ENCODE data around the gene SNX27. TPM values are rescaled to one million over a fixed set of nuclear protein-coding genes. Genes with fewer than 3 reads are reported as not detected.
A peak's percentile ranks its signal among the peaks of the same experiment; 100 is the strongest.
"Not testable (repeated sequence)": the region's sequence is repeated elsewhere in the genome, so short reads cannot be mapped to it uniquely, and the experiment has no call there.

The SNX27 gene
- total RNA-seq, 1 experiment from 2014 or later, result 23.7 TPM

DNA sequence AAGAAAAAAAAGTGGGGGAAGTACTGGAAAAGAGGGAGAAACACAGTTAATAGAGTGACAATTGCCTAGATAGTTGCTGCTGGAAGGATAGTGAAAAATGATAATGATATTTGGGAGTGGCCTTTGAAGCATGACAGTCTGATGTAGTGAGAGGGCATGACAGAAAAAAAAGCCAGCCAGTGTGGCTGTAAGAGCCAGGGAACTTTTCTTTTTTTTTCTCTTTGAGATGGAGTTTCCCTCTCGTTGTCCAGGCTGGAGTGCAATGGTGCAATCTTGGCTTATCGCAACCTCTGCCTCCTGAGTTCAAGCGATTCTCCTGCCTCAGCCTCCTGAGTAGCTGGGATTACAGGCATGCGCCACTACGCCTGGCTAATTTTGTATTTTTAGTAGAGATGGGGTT is 9.3 kb upstream of the SNX27 start:
- DNase-seq (ENCODE audit: low spot score), result not testable (repeated sequence)

DNA sequence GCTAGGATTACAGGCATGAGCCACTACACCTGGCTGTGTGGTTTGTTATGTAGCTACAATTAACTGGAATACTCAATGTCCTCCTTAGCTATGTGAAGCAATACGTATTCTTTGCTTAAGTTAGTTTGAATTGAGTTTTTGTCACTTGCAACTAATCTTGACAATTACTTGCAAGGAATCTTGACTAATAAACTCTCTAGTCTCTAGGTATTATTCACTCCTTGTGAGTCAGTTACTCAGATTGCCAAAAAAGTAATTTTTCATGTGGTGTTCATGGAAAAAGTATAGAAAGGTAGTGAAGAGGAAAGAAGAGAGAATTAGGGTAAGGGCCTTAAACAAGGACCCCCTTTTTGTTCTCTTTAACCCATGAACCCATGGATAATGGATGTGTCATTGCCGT is 7.6 kb upstream of the SNX27 start:
- no peak for DNase-seq (ENCODE audit: low spot score)

DNA sequence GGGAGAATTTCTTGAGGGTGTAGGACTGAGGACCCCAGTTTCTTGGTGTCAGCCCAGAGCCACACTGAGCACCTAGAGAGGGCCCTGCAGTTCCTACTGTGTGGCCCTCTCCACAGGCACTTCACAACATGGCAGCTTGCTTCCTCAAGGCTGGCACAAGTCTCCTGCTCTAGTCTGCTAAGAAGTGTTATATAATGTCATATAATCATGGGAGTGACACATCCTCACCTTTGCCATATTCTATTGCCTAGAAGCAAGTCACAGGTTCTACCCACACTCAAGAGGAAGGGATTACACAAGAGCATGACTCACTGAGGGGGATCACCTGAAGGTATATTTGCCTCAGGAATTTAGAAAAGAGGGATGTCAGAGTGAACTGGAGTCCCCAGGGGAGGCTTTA is 5.5 kb upstream of the SNX27 start:
- DNase-seq (ENCODE audit: low spot score), result peak; percentile 88

DNA sequence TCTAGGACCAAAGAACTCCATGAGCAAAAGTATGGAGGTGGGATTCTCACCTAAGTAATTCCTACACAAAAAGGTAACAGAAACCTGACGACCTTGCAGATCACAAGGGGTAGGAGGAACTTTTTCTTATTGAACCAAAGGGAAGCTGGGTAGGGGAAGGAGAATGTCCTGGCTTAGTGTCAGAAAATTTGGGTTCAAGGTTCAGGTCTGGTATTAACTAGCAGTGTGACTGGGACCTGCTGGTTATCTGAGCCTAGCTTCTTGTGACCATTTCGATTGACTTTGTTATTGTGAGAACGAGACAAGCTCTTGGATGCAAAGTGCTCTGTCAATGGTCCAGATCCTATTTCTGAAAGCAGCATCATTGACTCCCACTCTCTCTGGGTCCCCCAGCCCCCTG is 5.0 kb upstream of the SNX27 start:
- DNase-seq (ENCODE audit: low spot score), result no peak

DNA sequence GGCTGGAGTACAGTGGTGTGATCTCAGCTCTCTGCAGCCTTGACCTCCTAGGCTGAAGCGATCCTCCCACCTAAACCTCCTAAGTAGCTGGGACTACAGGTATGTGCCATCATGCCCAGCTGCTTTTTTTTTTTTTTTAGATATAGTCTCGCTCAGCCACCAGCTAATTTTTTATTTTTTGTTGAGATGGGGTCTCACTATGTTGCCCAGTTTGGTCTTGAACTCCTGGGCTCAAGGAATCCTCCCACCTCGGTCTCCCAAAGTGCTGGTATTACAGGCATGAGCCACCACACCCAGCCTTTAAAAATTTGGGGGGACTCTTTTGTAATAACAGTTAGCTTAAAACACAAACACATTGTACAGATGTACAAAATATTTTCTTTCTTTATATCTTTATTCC is 1.7 kb upstream of the SNX27 start:
- DNase-seq (ENCODE audit: low spot score), result no peak

DNA sequence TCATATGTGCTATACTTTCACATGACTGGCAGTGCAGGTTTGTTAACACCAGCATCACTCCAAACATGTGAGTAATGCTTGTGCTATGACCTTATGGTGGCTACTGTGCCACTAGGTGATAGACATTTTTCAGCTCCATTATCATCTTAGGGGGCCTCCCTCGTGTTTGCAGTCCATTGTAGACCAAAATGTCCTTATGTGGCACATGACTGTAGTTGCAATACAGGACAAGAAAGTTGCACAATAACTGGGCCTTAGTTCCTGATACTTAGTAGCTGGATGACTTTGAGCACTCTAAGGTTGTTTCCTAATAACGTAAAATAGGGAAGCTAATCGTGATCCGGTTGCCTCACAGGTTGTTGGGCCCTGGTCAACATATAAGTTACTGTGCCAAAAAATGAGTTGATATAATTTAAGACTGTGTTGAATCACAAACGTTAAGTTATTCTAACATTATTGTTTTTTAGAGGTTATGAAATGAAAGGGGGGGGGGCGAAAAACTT is 511 bp upstream of the SNX27 start:
- peak; percentile 49 for DNase-seq (ENCODE audit: low spot score)

DNA sequence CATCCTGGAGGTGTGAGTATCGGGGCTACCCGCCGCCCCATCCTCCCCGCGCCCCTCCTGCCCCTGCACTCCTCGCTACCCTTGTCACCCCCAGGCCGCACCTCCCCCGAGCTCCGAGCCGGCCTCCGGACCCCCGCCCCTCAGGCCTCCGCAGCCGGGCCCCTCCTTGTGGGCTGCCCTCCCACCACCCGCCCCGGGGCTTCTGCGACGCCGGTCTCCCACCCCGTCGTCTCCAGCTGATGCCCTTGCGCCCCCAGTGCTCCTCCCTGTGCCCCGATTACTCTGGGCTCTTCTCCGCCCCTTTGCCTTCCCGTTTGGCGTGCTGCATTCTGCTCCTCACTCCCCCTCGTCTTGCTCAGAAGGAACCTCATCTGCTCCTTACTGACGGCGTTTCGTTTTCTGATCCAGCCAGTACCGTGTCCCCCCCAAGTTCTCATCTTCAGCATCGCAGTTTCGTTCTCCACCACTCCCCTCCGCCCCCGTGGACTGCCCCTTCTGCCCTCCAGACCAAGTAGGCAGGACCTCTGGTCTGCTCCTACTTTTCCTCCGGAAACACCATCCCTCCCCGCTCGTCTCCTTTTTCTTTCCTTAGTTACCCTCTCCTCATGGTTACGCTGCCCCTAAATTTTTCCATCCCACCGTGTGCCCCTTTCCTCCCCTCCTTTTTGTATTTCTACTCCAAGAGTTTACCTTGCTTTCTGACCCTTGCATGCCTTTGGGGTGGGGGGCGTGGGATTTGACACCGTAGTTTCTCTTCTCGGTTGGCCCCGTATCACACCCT is 841 bp downstream of the SNX27 start:
- peak; percentile 37 for DNase-seq (ENCODE audit: low spot score)

DNA sequence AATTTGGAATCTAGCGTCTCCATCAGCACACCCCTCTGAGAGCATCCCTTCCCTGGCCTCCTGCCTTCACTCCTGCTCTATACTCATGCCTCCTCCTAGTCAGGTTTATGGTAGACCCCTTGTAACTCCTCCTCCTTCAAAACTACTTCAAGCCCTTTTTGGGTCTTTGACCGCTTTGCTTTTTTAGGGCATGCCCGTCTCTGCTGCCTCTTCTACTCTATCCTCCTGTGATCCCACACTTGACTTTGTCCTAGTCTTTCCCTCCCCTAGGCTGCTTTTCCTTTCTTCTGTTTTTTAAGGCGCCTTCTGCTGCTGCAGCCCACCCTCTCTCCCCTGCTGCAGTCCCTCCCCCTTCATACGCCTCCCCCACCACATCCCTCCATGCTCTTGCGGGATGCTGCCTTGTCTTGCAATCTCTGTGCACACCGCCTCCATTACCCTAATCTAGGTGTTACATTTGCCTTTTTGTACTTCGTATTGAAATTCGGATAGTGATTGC is 1.5 kb downstream of the SNX27 start:
- no peak for DNase-seq (ENCODE audit: low spot score)

DNA sequence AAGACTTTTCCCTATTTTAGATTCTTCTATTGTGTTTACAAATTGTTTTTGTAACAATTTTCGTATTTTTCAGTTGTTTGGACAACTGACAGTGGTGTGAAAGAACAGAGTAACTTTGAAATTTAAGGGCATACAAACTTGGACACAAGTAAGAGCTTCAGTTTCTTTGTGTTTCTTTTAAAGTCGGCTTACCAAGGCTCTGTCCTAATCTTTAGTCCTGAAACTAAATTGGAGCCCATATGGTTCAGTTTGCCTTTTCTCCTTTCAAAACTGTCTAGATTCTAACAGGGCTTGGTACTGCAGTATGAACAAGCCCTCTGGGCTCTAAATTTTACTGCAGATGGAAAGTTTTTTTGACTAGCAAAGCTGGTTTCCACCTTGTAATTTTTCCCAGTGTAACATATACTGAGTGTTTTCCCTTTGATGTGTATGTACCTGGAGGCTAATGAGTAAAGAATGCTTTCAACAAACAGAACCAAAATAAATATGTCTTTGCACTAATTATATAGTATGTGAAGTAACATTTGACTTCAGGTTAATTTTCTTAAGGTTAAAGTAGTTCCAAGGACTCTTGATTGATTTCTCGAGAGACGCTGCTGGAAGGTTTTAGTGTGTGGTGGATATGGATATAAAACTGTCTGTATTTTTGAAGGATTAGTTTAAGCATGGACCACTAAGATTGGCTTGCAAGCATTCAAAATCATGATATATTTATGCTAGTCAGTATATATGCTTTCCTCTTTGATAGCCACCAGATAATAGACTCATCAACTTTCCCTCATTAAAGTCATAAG is 4.1 kb downstream of the SNX27 start:
- DNase-seq (ENCODE audit: low spot score), result no peak

DNA sequence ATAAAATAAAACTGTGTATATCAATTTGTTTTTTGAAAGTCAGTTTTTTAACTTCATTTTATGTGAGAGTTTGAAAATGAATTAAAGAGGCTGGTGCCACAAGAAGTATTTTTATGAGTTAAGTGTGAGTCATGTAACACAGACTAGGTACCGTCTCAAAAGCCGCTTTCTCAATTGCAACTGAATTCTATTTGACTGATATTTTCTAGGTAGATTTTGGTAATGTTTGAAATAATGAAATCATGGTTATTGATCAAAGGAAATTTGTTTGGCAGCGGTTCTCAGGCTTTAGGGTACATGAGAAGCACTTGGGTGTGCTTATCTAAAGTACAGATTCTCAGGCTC is 4.6 kb downstream of the SNX27 start:
- DNase-seq (ENCODE audit: low spot score), result peak; percentile 69

DNA sequence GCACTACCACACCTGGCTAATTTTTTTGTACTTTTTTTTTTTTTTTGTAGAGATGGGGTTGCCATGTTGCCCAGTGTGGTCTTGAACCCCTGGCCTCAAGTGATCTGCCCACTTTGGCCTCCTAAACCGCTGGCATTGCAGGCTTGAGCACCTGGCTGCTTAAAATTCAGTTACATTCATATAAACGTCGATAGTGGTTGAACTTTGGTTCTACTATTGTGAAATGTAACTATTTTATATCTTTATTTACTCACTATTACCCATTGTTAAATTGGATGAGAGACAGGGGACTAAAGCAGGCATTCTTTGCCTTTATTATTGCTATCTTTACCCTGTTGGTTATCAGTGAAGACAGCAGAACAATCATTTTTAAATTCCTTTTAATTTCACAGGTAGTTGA is 6.2 kb downstream of the SNX27 start:
- DNase-seq (ENCODE audit: low spot score), result no peak

DNA sequence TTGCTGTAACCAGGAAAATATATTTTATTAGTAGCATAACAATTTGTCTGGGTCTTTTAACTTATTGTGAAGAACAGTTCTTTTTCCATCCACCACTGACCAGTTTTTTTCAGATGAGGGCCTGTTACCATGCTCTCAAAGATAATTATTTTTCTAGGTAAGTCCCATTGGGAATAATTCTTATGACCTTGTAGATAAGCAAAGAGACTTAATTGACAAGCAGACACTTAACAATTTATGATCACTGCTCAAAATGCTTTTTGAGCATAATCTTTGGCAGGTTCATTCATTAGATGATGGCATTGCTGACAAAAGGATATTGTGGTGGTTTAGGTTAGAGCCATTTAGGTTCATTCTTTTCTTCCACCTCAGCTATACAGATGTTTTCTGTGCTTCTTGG is 6.6 kb downstream of the SNX27 start:
- no peak for DNase-seq (ENCODE audit: low spot score)

DNA sequence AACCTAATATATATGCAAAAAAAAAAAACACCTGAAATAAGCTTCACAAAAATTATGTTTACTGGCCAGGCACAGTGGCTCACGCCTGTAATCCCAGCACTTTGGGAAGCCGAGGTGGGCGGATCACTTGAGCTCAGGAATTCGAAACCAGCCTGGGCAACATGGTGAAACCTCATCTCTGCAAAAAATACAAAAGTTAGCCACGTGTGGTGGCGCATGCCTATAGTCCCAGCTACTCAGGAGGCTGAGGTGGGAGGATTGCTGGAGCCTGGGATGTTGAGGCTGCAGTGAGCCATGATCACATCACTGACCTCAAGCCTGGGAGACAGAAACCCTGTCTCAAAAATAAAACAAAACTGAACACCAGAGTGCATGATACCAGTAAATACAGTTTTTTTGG is 7.1 kb downstream of the SNX27 start:
- not testable (repeated sequence) for DNase-seq (ENCODE audit: low spot score)

DNA sequence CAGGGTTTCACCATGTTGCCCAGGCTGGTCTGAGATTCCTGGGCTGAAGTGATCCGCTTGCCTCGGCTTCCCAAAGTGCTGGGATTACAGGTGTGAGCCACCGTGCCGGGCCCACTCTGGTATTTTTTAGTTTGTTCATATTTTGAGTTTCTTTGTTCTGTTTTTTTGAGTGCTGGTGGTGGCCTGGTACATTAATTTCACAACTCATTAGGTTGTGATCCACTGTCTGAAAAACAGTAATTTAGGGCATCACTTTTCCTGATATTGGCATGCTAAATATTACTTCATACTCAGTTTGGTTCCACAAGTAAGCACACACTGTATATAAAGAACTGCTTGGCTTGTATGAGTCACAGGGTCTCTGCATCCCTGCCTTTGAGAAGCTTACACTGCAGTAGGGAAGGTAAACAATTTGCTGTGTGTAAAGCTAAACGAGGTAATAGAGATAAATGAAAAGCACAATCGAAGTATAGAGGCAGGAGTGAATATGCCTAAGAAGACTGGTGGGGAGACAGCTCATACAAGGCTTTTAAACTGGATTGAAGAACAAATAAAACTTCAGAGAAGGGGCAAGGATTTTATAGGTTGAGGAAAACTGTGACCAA is 7.7 kb downstream of the SNX27 start:
- peak; percentile 36 for DNase-seq (ENCODE audit: low spot score)

DNA sequence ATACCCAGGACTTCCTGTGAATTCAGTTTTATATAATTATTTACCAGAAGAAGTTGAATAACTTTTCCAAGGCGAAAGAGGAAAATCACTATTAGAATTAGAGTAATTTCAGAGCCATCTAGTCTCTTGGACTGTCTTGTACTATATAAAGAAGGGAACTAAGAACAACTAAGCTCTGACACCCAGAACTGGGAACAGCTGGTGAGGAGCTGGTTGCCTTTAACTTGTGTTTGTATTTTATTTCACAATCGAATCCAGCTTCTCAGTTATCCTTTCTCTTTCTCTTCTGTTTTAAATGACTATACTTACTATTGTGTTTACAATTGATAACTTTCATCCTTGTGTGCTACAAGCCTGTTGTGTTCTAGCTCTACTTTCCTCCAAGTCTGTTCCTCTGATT is 8.4 kb downstream of the SNX27 start:
- no peak for DNase-seq (ENCODE audit: low spot score)

DNA sequence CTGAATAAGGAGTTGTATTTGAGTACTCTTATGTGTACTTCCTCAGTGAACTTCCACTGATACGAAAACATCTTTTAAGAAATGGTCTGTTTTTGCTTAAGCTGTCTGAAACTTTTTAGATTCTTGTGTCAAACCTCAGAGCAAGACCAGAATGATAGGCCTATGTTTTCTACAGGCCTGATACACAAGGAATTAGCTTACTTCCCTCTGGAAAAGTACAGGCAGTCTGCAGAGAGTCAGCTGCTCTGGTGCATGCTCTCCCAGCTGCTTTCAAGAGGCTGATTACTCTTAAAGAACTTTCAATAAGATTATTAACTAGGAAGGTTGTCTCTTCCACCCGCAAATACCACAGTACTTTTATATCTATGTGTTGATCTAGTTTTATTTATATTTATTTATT is 9.5 kb downstream of the SNX27 start:
- no peak for DNase-seq (ENCODE audit: low spot score)

DNA sequence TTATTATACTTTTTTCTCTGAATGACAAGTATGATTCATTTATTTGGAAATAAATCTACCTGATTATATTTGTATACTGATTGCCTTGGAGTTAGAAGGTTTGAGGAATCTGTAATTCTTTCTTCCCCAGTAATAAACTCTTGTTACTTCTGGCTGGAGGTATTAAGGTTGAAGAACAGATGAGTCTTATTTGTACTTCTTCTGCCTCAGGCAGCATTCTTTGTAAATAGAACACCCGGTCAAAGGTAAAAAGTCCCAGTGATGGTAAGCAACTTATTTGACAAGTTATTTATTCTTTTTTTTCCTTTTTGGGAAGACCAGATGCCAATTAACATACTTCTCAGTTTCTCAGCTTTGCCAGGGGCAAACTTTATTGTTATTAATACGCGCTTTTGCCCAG is 12.9 kb downstream of the SNX27 start:
- DNase-seq (ENCODE audit: low spot score), result no peak

DNA sequence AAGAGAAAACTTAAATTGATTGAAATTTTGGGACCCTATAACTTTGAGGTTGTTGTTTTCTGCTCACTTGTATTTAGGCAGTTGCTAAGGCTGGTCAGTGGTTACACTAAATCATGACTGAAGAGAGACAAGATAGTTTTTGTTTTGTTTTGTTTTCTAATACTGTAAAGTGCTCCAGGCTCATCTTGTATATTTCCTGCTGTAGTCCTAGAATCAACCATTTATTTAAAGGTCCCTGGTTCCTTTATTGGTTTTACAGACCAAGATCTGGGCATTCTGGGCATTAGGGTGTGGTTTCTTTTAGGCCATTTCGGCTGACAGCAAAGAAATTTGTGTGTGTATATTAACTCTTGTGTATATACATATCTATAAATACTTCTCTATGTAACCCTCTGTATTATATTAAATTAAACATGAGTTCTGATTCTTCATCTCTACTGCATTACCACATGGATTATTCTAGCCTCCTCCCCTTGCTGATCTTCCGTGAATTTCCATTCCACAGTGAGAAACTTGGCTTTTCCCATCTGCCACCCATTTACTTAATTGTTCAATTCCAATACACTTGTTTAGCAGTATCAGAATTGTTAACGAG is 15.0 kb downstream of the SNX27 start:
- no peak for DNase-seq (ENCODE audit: low spot score)

DNA sequence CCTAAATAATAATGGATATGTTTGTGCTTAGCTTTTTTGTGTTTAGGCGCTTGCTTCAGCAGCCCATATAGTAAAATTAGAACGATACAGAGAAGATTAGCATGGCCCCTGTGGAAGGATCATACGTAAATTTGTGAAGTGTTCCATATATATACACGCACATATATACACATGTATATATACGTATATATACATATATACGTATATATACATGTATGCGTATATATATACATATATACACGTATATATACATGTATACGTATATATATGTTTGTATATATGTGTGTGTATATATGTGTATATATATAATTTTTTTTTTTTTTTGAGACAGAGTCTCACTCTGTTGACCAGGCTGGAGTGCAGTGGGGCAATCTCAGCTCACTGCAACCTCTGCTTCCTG is 17.4 kb downstream of the SNX27 start:
- no peak for DNase-seq (ENCODE audit: low spot score)

DNA sequence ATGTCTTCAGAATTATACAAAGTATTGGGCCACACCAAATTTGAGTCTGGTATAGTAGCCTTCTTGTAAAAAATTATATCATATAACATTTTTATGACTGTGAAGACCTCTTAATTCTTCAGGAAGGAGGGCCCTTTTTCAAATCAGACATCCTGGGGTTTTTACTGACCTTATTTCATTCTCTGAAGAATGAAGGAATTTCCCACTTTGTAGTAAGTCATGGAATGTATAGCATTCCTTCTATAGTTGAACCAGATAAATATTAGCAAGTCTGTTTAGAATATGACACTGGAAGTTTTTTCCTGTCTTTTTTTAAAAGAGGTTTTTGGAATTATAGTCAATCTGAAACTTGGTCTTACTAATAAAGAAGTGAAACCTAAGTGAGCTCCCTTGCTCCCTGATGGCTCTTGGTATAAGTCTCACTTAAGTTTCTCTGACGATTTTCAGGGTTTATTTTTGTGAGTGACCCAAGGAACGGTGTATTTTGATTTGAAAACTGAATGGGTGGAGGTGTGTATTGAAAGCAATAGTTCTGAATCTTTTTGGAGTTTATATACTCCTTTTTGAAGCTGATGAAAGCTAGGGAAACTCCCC is 23.7 kb downstream of the SNX27 start:
- DNase-seq (ENCODE audit: low spot score), result no peak

DNA sequence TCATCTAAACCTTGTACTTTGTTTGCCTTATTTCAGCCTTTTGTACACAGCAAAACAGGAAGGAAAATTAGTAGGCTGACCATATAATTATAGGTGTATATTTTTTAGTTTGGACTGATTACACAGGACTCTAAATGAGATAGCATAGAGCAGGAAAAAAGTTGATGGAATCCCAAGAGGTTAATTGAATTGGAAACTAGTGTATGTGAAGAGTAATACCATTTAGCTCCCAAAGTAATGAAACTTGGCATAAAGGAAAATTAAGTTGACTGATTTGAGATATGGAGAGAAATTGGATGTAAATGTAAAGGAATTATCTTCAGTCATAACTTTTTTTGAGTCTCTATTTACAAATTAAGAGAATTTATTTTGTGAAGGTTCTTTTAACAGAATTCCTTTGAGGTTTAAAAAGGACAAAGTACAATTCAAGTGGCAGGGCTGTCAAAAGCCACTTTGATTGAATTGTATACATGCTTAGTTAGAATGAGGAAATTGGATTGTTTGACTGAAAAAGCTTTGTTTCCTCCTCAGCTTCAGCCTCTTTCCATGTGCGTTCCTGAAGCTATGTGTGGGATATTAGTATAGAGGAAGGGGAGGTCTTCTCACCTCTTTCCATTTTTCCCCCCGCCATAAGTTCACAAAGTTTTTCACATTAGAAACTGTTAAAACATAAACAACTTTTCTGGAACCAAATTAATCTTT is 26.4 kb downstream of the SNX27 start:
- DNase-seq (ENCODE audit: low spot score), result no peak
